HepG2 (cell line): ENCODE data around the gene SP6. TPM values are rescaled to one million over a fixed set of nuclear protein-coding genes. Genes with fewer than 3 reads are reported as not detected.

Experiments used
- ATF2 ChIP-seq: sonication (generic); formaldehyde crosslinking; IDR thresholded peaks from 2 replicates; pipeline ENCODE4 v1.4.0; 2020; ENCODE audit warnings: missing genetic modification reagents
- FOXA3 ChIP-seq: IDR thresholded peaks from 2 replicates; pipeline ENCODE4 v1.6.1; 2016; ENCODE audit warnings: missing genetic modification reagents, missing compliant biosample characterization
- HCFC1 ChIP-seq: fragments of 150-350 bp; IDR thresholded peaks from 2 replicates; pipeline ENCODE4 v1.6.1; 2014; ENCODE audit warnings: low read depth, low read length
- POLR2A ChIP-seq, 2 experiments: IDR thresholded peaks; 2 replicates each; pipeline ENCODE4 v1.6.1; 2011; ENCODE audit warnings: low read depth in 2 of 2, low read length in 2 of 2, mild to moderate bottlenecking in 1 of 2, moderate library complexity in 1 of 2; ENCODE audit not compliant: insufficient read depth in 1 of 2
- RFX3 ChIP-seq: IDR thresholded peaks from 2 replicates; pipeline ENCODE4 v1.6.1; 2016; ENCODE audit warnings: missing biosample characterization, missing genetic modification reagents
- SOX5 ChIP-seq: IDR thresholded peaks from 2 replicates; pipeline ENCODE4 v1.6.1; 2016; ENCODE audit warnings: borderline replicate concordance
- SRSF9 ChIP-seq: fragments of 200-400 bp; formaldehyde crosslinking; IDR thresholded peaks from 2 replicates; pipeline ENCODE4 v1.6.1; 2018; ENCODE audit warnings: borderline replicate concordance, mild to moderate bottlenecking, low read depth, low read length; ENCODE audit not compliant: insufficient read depth, poor library complexity, severe bottlenecking
- TOE1 ChIP-seq: sonication (generic); formaldehyde crosslinking; IDR thresholded peaks from 2 replicates; pipeline ENCODE4 v1.4.0; 2020; ENCODE audit warnings: mild to moderate bottlenecking, missing genetic modification reagents
- YY1 ChIP-seq: IDR thresholded peaks from 2 replicates; pipeline ENCODE4 v1.6.1; 2011; ENCODE audit warnings: low read length, low read depth, moderate library complexity, mild to moderate bottlenecking; ENCODE audit not compliant: insufficient read depth, insufficient replicate concordance
- ZBED4 ChIP-seq: sonication (generic); formaldehyde crosslinking; IDR thresholded peaks from 2 replicates; pipeline ENCODE4 v1.4.0; 2020; ENCODE audit warnings: missing genetic modification reagents, borderline replicate concordance
- ZBTB25 ChIP-seq: IDR thresholded peaks from 2 replicates; pipeline ENCODE4 v1.6.1; 2018; ENCODE audit warnings: missing genetic modification reagents
- ZBTB38 ChIP-seq: sonication (generic); formaldehyde crosslinking; IDR thresholded peaks from 2 replicates; pipeline ENCODE4 v1.5.1; 2020; ENCODE audit warnings: mild to moderate bottlenecking, missing genetic modification reagents
- ZFY ChIP-seq: sonication (generic); formaldehyde crosslinking; IDR thresholded peaks from 2 replicates; pipeline ENCODE4 v1.4.0; 2020; ENCODE audit warnings: missing genetic modification reagents
- ZNF646 ChIP-seq: sonication (generic); formaldehyde crosslinking; IDR thresholded peaks from 2 replicates; pipeline ENCODE4 v1.9.0; 2021; ENCODE audit warnings: mild to moderate bottlenecking, missing genetic modification reagents
- ZNF670 ChIP-seq: sonication (generic); formaldehyde crosslinking; IDR thresholded peaks from 2 replicates; pipeline ENCODE4 v1.8.0; 2022; ENCODE audit warnings: mild to moderate bottlenecking, missing genetic modification reagents, borderline replicate concordance
- polyA plus RNA-seq, 8 experiments: library from polyadenylated mRNA; depleted of rRNA in 3 of 8; stranded (reverse) in 7 of 8; unstranded in 1 of 8; fragments of >200 nt; fragmentation: Illumina TruSeq in 4 of 8; extraction: Trizol in 4 of 8; gene quantifications; 2 replicates each; pipeline versions ENCODE4 v1.2.1 to v1.2.3, GENCODE V29; 2011 to 2016; ENCODE audit warnings: low read depth in 4 of 8, missing spikeins in 1 of 8, mixed read lengths in 1 of 8; ENCODE audit not compliant: insufficient read depth in 1 of 8
- total RNA-seq, 5 experiments: library from RNA; depleted of rRNA; stranded (reverse); fragments of >200 nt; fragmentation: Illumina TruSeq; extraction: Trizol; gene quantifications; 2 replicates each; pipeline ENCODE4 v1.2.3, GENCODE V29; 2016; ENCODE audit warnings: low read depth in 1 of 5

SP6 gene
- total and polyA plus RNA-seq, 2 of the 13 experiments (the other 11 are each of a cell fraction or from before 2014, with no cell fraction given): 0.07 TPM

GRCh38 chr17:47821424-47822391 lies 29.3 kb downstream of the SP6 start, which contains the start of gene OSBPL7 (continued):
- TF ChIP-seq ZBED4: 0 out of 2 replicates have a peak, but pooled peaks have one; percentile 41
- TF ChIP-seq HCFC1: peak; percentile 19
- TF ChIP-seq ZFY (CRISPR knock-in tag): no peak
- TF ChIP-seq ZNF646 (CRISPR knock-in tag): no peak
- no peak for TF ChIP-seq SRSF9
- TF ChIP-seq POLR2A (IDR thresholded peaks at IDR 0.05; ENCODE audit: insufficient read depth in 1 of 2, low read depth in 2 of 2, low read length in 2 of 2): peak; percentile 52 to 83; a peak in 3 of 4 replicates
- peak; percentile 57 for TF ChIP-seq ATF2 (CRISPR knock-in tag)
- peak; percentile 57; the same call in 1 of the 2 replicates for TF ChIP-seq ZBTB38 (CRISPR knock-in tag)
- no peak for TF ChIP-seq TOE1
- no peak for TF ChIP-seq RFX3 (CRISPR knock-in tag)
- peak; percentile 47; the same call in 1 of the 2 replicates for TF ChIP-seq SOX5
- TF ChIP-seq FOXA3 (CRISPR knock-in tag): peak; percentile 48; the same call in 1 of the 2 replicates
- TF ChIP-seq ZNF670 (CRISPR knock-in tag): peak; percentile 59; the same call in 1 of the 2 replicates
- TF ChIP-seq ZBTB25 (CRISPR knock-in tag): no peak
- TF ChIP-seq YY1: no peak
